Stomach (tissue), 4 donors: ENCODE results near the gene INHBA.

Experiments used
- CTCF ChIP-seq, 7 experiments: fragments of 450-650 bp in 4 of 7; fragments of 200-600 bp in 3 of 7; sonication (generic) in 3 of 7; IDR thresholded peaks; one replicate each; pipeline ENCODE4 v1.5.1; 2016 to 2019; ENCODE audit warnings: antibody characterized with exemption in 7 of 7, control low read depth in 2 of 7, mild to moderate bottlenecking in 1 of 7
- EP300 ChIP-seq: sonication (generic); formaldehyde crosslinking; IDR thresholded peaks from one replicate; pipeline ENCODE4 v1.6.1; 2017; ENCODE audit warnings: antibody characterized with exemption
- POLR2A ChIP-seq, 4 donors: fragments of 450-650 bp; IDR thresholded peaks; one replicate each; pipeline ENCODE4 v1.6.1; 2016; ENCODE audit warnings: antibody characterized with exemption in 4 of 4, control low read depth in 2 of 4, mild to moderate bottlenecking in 1 of 4, moderate library complexity in 1 of 4
- POLR2AphosphoS5 ChIP-seq, 3 donors: sonication (generic); formaldehyde crosslinking; IDR thresholded peaks; one replicate each; pipeline ENCODE4 v1.6.1; 2016; ENCODE audit warnings: antibody characterized with exemption in 3 of 3

DNA sequence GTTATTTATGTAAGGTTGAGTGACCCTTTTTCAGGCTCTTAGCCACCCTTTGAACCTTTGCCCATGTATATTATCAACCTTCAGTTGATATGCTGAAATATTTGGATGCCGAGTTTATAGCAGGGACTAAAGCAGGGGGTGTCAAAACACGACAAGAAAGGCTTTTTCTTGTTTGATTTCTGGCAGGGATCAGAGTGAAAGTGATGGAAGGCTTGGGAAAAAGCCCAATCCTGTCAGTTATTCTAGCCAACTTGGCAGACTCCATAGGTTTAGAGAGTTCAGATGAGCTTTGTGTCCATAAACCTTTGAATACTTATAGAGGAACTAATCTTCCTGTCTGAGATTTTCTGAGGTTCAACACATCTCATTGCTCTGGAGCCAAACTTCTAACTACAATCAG lies 47.5 kb downstream of the INHBA start:
- no peak for TF ChIP-seq CTCF (IDR thresholded peaks at IDR 0.05)
- no peak for TF ChIP-seq POLR2A (IDR thresholded peaks at IDR 0.05)
- TF ChIP-seq POLR2AphosphoS5 (IDR thresholded peaks at IDR 0.05), result no peak
- no peak for TF ChIP-seq EP300
